KMS-11 (cell line): Measurements from ENCODE around the gene COL9A1.

Source experiments
- H2AFZ ChIP-seq: fragments of 200-600 bp; sonication (generic); 2 replicates; pipeline ENCODE4 v1.6.1; 2016; ENCODE audit warnings: antibody characterized with exemption, mixed run types, low read depth
- H3K27ac ChIP-seq: fragments of 200-600 bp; sonication (generic); 2 replicates; pipeline ENCODE4 v1.6.1; 2016; ENCODE audit warnings: mild to moderate bottlenecking, mixed run types
- H3K27me3 ChIP-seq: fragments of 200-600 bp; sonication (generic); 2 replicates; pipeline ENCODE4 v1.6.1; 2017; ENCODE audit warnings: mild to moderate bottlenecking, low read depth, mixed run types, moderate library complexity; ENCODE audit not compliant: insufficient read depth
- H3K36me3 ChIP-seq: fragments of 200-600 bp; sonication (generic); 2 replicates; pipeline ENCODE4 v1.6.1; 2017; ENCODE audit warnings: mild to moderate bottlenecking, mixed run types; ENCODE audit not compliant: insufficient read depth
- H3K4me1 ChIP-seq: fragments of 200-600 bp; sonication (generic); 2 replicates; pipeline ENCODE4 v1.6.1; 2016; ENCODE audit warnings: mild to moderate bottlenecking, low read depth, mixed run types; ENCODE audit not compliant: poor library complexity, severe bottlenecking
- H3K4me2 ChIP-seq: fragments of 200-600 bp; sonication (generic); 2 replicates; pipeline ENCODE4 v1.7.0; 2016; ENCODE audit warnings: mild to moderate bottlenecking, mixed run types
- H3K4me3 ChIP-seq: fragments of 200-600 bp; sonication (generic); IDR thresholded peaks from 2 replicates; pipeline ENCODE4 v1.6.1; 2017; ENCODE audit warnings: low read depth, low read length, mixed read lengths; ENCODE audit not compliant: insufficient read depth
- H3K79me2 ChIP-seq: fragments of 200-600 bp; sonication (generic); 2 replicates; pipeline ENCODE4 v1.6.1; 2016; ENCODE audit warnings: low read depth, mixed run types; ENCODE audit not compliant: insufficient read depth
- H3K9ac ChIP-seq: fragments of 200-600 bp; sonication (generic); 2 replicates; pipeline ENCODE4 v1.6.1; 2016; ENCODE audit warnings: mild to moderate bottlenecking, mixed run types
- H4K20me1 ChIP-seq: fragments of 200-600 bp; sonication (generic); 2 replicates; pipeline ENCODE4 v1.6.1; 2016; ENCODE audit warnings: mild to moderate bottlenecking, mixed run types; ENCODE audit not compliant: insufficient read depth
- CTCF ChIP-seq: fragments of 200-600 bp; sonication (generic); conservative IDR thresholded peaks from 2 replicates; pipeline ENCODE4 v1.6.1; 2017; ENCODE audit warnings: low read depth, mild to moderate bottlenecking, antibody characterized with exemption, low read length, moderate library complexity, mixed read lengths

COL9A1 gene

GRCh38 chr6:70299456-70299855, 3.4 kb downstream of the COL9A1 start:
- H3K4me3 ChIP-seq, result no peak overlapping the region

GRCh38 chr6:70298068-70298467, 4.8 kb downstream of the COL9A1 start:
- H3K36me3 ChIP-seq, result no peaks in the 10 kb centered on the region
- H2AFZ ChIP-seq, result no peak overlapping the region
- no peaks in the 10 kb centered on the region for H3K79me2 ChIP-seq
- H3K4me3 ChIP-seq, result no peak overlapping the region
- no peaks in the 10 kb centered on the region for H3K27me3 ChIP-seq
- no peak overlapping the region for H3K9ac ChIP-seq
- H3K4me1 ChIP-seq, result no peaks in the 10 kb centered on the region
- H3K27ac ChIP-seq, result no peak overlapping the region
- no peak overlapping the region for H3K4me2 ChIP-seq
- no peaks in the 10 kb centered on the region for H4K20me1 ChIP-seq
- TF ChIP-seq CTCF, result no peak

More at GRCh38 chr6:70299456-70299855, 3.4 kb downstream of the COL9A1 start:
- H2AFZ ChIP-seq, result no peak overlapping the region
- H3K4me1 ChIP-seq, result no peaks in the 10 kb centered on the region
- H3K27me3 ChIP-seq, result no peaks in the 10 kb centered on the region
- no peaks in the 10 kb centered on the region for H3K36me3 ChIP-seq
- H4K20me1 ChIP-seq, result no peaks in the 10 kb centered on the region
- no peak overlapping the region for H3K9ac ChIP-seq
- no peak overlapping the region for H3K27ac ChIP-seq
- no peak overlapping the region for H3K4me2 ChIP-seq
- H3K79me2 ChIP-seq, result no peaks in the 10 kb centered on the region
- no peak for TF ChIP-seq CTCF

GRCh38 chr6:70292193-70292592, 10.7 kb downstream of the COL9A1 start:
- Histone ChIP-seq H3K36me3 (no peaks in the 10 kb centered on the region), H3K4me3 (no peak overlapping the region), H2AFZ (no peak overlapping the region), H3K9ac (no peak overlapping the region), H3K79me2 (no peaks in the 10 kb centered on the region), H3K4me1 (no peaks in the 10 kb centered on the region), H3K4me2 (no peak overlapping the region), H4K20me1 (no peaks in the 10 kb centered on the region), H3K27me3 (no peaks in the 10 kb centered on the region), H3K27ac (no peak overlapping the region)
- TF ChIP-seq CTCF, result no peak

GRCh38 chr6:70289299-70289698, 13.6 kb downstream of the COL9A1 start:
- TF ChIP-seq CTCF, result no peak
- Histone ChIP-seq H3K27ac (no peak overlapping the region), H3K27me3 (no peaks in the 10 kb centered on the region), H4K20me1 (no peaks in the 10 kb centered on the region), H3K9ac (no peak overlapping the region), H3K79me2 (no peaks in the 10 kb centered on the region), H3K4me2 (no peak overlapping the region), H2AFZ (no peak overlapping the region), H3K36me3 (no peaks in the 10 kb centered on the region), H3K4me3 (no peak overlapping the region), H3K4me1 (no peaks in the 10 kb centered on the region)
